Retinal pigment epithelial cell (primary cell): ENCODE results near the gene NR2F2.
A peak's percentile ranks its signal among the peaks of the same experiment; 100 is the strongest.

ENCODE experiments used
- DNase-seq: peaks from one replicate; pipeline ENCODE4 v3.0.0-alpha.2; 2010; ENCODE audit warnings: low read depth
- H3K4me3 ChIP-seq: 2 replicates; pipeline ENCODE4 v1.5.1; 2011; ENCODE audit warnings: mild to moderate bottlenecking, low read length, control low read depth, moderate library complexity
- TF ChIP-seq, protein P1 (sequence below): conservative IDR thresholded peaks from 2 replicates; pipeline ENCODE4 v1.5.1; 2011; ENCODE audit warnings: low read depth, low read length, control low read depth, inconsistent platforms

Gene NR2F2

DNA sequence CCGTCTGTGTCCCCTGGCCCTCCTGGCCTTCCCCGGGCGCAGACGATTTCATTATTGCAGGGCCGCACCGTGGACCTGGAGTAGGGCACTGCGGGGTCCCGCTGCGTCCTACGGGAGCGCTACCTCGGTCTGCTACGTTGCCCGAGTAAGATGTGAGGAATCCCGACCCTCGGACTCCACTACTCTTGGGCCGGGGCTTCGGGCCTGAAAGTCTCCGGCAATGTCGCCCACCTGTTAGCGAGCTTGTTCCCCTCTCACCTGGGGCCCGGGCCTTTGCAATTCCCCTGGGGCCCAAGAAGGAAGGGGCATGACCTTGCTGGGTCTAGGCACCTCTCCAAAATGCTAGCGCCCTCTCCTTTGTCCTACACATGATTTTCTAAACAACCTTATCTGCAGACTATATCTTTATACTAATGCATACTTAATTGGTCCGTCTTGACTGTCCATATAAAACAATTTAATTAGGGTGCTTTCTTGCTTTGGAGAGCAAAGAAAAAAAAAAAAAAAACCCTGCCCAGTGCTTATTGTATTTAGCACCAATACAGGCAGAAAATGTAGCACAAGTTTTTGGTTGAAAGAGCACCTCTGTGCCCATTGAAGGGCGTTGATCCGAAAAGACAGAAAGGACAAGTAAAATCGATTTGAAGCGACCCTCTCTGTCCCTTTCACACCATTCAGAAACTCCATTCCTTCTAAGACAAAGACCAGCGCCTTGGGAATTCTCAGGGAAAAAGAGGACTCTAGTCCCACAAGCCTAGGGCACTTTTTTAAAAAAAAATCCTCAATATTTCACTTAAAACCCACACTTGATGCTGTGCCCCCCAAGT, 7.0 kb upstream of the NR2F2 start:
- TF ChIP-seq, protein P1, sequence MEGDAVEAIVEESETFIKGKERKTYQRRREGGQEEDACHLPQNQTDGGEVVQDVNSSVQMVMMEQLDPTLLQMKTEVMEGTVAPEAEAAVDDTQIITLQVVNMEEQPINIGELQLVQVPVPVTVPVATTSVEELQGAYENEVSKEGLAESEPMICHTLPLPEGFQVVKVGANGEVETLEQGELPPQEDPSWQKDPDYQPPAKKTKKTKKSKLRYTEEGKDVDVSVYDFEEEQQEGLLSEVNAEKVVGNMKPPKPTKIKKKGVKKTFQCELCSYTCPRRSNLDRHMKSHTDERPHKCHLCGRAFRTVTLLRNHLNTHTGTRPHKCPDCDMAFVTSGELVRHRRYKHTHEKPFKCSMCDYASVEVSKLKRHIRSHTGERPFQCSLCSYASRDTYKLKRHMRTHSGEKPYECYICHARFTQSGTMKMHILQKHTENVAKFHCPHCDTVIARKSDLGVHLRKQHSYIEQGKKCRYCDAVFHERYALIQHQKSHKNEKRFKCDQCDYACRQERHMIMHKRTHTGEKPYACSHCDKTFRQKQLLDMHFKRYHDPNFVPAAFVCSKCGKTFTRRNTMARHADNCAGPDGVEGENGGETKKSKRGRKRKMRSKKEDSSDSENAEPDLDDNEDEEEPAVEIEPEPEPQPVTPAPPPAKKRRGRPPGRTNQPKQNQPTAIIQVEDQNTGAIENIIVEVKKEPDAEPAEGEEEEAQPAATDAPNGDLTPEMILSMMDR = no peak
- H3K4me3 ChIP-seq = no peak overlapping the region
- DNase-seq = no peak

DNA sequence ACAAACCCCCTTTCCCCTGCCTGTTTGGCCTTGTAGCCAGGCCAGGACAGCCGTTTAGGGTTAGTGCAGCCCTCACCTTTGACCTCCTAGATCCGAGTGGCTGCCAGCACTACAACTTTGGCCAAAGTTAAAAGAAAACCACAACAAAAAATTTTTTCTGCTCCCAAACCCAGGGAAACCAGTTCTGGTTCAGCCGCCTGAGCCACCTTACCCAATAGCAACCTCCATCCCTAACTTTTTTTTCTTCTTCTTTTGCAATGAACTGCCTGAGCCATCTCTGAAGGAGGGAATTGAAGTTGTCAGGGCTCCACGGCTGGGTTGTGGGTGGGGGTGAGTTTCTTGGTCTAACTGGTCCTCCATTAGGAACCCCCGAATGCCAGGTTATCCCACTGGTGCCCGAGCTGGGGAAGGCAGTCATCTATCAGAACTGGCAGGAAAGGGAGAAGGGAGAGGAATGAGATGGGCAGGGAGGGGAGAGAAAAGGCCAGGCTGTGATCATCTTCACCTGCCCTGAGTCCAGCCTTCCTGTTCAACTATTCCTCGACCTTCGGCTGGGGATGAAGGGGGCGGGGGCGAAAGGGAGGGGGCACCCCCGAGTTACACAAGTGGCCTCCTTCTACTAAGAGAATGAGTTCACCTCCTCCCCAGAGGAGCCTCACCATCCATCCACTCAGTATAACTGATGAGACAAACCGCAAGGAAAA, 6.2 kb upstream of the NR2F2 start:
- TF ChIP-seq, protein P1 = no peak
- no peak for DNase-seq
- H3K4me3 ChIP-seq = no peak overlapping the region

DNA sequence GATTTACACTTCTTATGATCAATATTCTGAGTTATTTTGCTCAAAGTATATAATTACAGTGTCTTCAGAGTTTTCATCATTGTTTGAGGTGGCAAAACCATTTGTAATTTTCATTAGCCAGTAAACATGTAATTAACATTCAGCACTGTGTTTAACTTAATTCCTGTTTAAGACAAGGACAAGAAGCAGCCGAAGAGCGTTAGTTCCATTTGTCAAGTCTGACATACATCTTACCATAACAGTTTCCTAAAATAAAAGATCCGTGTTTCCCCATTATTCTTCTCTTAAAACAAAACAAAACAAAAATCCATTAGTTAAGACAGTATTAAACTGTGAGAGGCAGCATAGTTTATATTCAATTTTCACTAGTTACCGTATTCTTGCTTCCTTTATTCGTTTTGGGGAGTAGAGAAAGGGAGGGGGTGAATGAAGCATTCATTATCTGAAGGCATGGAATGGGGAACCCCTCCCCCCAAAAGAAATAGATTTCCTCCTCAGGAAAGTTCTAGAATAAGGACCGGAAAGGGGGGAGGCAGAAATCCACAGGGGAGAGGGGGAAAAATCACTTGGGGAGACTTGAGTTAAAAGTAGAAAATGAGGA, 5.5 kb upstream of the NR2F2 start:
- H3K4me3 ChIP-seq = peak overlapping the region; percentile 70
- no peak for DNase-seq
- TF ChIP-seq, protein P1 = no peak

DNA sequence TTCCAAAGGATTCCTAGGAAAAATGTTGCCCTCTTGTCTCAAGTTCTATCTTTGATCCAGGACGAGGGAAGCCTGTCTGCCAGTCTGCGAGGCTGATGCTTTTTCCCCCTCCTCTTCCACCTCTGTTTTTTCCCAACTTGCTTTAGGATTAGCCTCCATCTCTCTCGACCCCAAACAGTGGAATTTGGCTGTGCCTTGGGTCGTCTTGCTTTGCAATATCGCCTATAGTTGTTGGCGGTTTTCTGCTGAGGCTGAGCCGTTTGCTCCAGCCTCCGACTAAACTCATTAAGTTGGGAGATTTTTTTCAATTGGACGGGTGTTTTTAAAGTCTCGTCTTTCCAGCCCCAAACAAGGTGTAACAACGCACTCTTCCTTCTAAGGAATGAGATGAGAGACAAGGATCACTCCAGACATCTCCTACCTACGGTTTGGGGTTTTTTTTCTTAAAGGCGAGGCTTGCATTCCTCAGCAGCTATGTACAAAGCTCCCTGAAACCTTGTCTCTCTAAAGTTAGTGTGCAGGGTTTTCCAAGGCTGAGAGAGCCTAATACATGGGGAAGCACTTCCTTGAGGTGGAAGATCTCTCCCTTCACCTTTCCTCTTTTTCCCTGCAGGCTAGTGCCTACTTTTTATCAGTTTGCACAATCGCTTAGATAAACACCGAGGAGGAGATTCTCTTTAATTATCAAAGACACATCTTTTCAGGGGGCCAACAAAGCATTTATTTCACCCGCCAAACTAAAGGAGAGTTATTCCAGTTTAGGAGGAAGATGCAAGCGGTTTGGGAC, 4.8 kb upstream of the NR2F2 start:
- no peak for DNase-seq
- TF ChIP-seq, protein P1 = no peak
- H3K4me3 ChIP-seq = peak overlapping the region; percentile 70

DNA sequence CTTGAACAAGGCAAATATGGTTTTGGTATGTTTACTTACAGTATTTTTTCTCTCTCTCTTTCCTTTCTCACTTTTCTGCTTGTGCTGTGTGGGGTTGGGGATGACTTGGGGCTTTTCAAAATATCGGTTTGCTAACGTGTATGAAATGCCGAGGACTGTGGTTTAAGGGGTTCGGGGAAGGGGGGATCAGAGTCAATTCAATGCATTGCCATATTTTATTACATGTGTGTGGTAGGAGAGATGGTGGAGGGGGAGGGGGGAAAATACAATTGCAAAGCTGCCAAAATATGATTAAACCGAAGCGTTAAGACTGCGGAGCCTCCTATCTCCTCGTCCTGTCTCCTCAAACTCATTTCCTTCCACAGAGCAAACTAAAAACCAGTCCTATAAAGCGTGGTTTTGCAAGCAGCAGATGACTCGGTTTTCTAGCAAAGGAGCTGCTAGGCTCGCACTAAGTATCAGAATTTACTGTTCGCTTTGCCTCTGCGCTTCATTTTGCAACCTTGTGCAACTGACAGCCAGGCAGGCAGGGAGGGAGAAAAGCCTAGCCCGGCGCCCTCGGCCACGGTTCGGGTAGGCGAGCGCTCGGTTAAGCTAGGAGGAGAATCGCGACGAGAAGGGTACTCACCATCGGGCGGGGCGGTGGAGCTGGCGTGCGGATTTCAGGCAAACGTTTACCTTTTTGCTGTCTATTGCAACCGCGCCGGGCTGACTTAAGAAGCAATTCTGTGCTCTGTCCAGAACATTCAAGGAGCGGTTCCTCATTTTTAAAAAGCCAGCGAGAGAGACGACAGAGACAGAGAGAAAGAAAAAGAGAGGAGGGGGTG, 4.0 kb upstream of the NR2F2 start:
- H3K4me3 ChIP-seq = peak overlapping the region; percentile 70
- TF ChIP-seq, protein P1 = no peak
- no peak for DNase-seq

DNA sequence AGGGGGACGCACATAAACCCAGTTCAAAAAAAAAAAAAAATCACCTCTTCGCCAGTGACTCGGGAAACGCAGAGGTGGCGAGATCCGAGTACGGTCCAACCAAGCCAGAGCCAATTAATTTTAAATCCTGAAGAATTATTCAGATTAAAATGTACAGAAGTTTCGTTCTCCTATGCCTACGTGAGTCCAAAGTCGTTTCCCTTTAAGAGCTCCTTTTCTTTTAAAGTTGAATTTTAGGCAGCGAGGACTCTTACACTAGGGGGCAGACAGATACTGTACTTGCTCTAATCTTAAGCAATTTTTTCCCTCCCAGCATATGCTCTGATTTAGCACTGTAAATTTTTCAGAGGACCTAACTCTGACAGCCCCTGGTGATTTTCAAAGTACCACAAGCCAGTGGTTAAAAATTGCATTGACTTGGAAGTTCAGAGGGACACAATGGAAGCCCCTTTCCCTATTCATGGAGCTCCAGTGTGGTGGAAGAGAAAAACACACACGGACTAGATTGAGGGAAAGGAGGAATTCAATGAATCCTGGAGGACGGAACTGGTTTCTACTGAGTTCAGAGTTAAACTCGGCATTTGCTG, 3.3 kb upstream of the NR2F2 start:
- TF ChIP-seq, protein P1 = peak; percentile 81
- peak; percentile 82 for DNase-seq
- peak overlapping the region; percentile 70 for H3K4me3 ChIP-seq
